Measurements from ENCODE around the gene TMEM247.
"Not testable (repeated sequence)": the region's sequence is repeated elsewhere in the genome, so short reads cannot be mapped to it uniquely, and the experiment has no call there.

The TMEM247 gene

DNA sequence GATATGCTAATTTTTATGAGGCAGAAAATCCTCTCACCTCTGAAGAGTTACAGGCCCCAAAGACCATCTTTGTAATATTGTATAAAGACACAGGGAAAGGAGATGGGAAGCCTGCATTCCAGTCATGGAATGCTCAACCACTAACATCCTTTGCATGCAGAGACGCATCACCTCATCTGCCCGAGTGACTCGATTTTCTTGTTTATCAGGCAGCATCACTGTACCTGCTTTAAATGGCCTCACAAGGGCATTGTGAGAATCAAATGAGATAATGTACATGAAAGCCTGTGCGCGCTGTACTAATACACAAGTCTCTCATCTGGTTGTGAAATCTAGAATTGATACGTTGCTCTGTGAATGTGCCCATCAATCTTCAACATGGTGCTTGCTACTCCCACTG lies 10.2 kb upstream of the TMEM247 start:
- Mint-ChIP-seq H3K27ac (peak overlapping the region; percentile 83), H3K4me3 (no peak overlapping the region), H3K9me3 (no peaks in the 10 kb centered on the region), H3K27me3 (no peaks in the 10 kb centered on the region), H3K36me3 (ENCODE audit: low read depth) (no peaks in the 10 kb centered on the region), H3K4me1 (ENCODE audit: low read depth) (peaks cover 48% of the 10 kb centered on the region)
- intact Hi-C loops (cut with micrococcal nuclease), result no loop called here

GRCh38 chr2:46469700-46470099 lies 9.7 kb upstream of the TMEM247 start:
- no peak overlapping the region for H3K4me3 Mint-ChIP-seq
- no peaks in the 10 kb centered on the region for H3K36me3 Mint-ChIP-seq (ENCODE audit: low read depth)
- no peaks in the 10 kb centered on the region for H3K9me3 Mint-ChIP-seq
- H3K27ac Mint-ChIP-seq, result peak overlapping the region; percentile 83
- peaks cover 42% of the 10 kb centered on the region for H3K4me1 Mint-ChIP-seq (ENCODE audit: low read depth)
- intact Hi-C loops (cut with micrococcal nuclease), result loop anchor here (1.0 to 2.0 kb wide), 2 partner anchors 52 to 77 kb away; no protein-coding TSS in a partner anchor
- no peaks in the 10 kb centered on the region for H3K27me3 Mint-ChIP-seq

GRCh38 chr2:46470114-46470628 lies 9.2 kb upstream of the TMEM247 start:
- peaks cover 37% of the 10 kb centered on the region for H3K4me1 Mint-ChIP-seq (ENCODE audit: low read depth)
- H3K36me3 Mint-ChIP-seq (ENCODE audit: low read depth), result no peaks in the 10 kb centered on the region
- intact Hi-C loops (cut with micrococcal nuclease), result loop anchor here (1.0 to 2.0 kb wide), 2 partner anchors 51 to 77 kb away; no protein-coding TSS in a partner anchor
- H3K27me3 Mint-ChIP-seq, result no peaks in the 10 kb centered on the region
- peak overlapping the region; percentile 83 for H3K27ac Mint-ChIP-seq
- H3K9me3 Mint-ChIP-seq, result no peaks in the 10 kb centered on the region
- H3K4me3 Mint-ChIP-seq, result no peak overlapping the region

GRCh38 chr2:46471019-46471583 lies 8.3 kb upstream of the TMEM247 start:
- H3K27ac Mint-ChIP-seq, result peak overlapping the region; percentile 83
- no peaks in the 10 kb centered on the region for H3K9me3 Mint-ChIP-seq
- intact Hi-C loops (cut with micrococcal nuclease), result loop anchor here (2.0 kb wide), 1 partner anchor 76 kb away; no protein-coding TSS in a partner anchor
- no peaks in the 10 kb centered on the region for H3K36me3 Mint-ChIP-seq (ENCODE audit: low read depth)
- H3K27me3 Mint-ChIP-seq, result no peaks in the 10 kb centered on the region
- H3K4me1 Mint-ChIP-seq (ENCODE audit: low read depth), result peaks cover 30% of the 10 kb centered on the region
- H3K4me3 Mint-ChIP-seq, result no peak overlapping the region

GRCh38 chr2:46471697-46472096 lies 7.7 kb upstream of the TMEM247 start:
- H3K9me3 Mint-ChIP-seq, result no peaks in the 10 kb centered on the region
- H3K36me3 Mint-ChIP-seq (ENCODE audit: low read depth), result no peaks in the 10 kb centered on the region
- intact Hi-C loops (cut with micrococcal nuclease), result loop anchor here (2.0 kb wide), 1 partner anchor 75 kb away; no protein-coding TSS in a partner anchor
- H3K27ac Mint-ChIP-seq, result no peak overlapping the region
- H3K27me3 Mint-ChIP-seq, result peaks cover 4% of the 10 kb centered on the region
- H3K4me1 Mint-ChIP-seq (ENCODE audit: low read depth), result peaks cover 26% of the 10 kb centered on the region
- no peak overlapping the region for H3K4me3 Mint-ChIP-seq

DNA sequence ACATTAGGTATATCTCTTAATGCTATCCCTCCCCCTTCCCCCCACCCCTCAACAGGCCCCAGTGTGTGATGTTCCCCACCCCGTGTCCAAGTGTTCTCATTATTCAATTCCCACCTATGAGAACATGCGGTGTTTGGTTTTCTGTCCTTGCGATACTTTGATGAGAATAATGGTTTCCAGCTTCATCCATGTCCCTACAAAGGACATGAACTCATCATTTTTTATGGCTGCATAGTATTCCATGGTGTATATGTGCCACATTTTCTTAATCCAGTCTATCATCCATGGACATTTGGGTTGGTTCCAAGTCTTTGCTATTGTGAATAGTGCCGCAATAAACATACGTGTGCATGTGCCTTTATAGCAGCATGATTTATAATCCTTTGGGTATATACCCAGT lies 7.2 kb upstream of the TMEM247 start:
- H3K36me3 Mint-ChIP-seq (ENCODE audit: low read depth); H3K4me3 Mint-ChIP-seq; intact Hi-C loops (cut with micrococcal nuclease); H3K27ac Mint-ChIP-seq; H3K27me3 Mint-ChIP-seq; H3K9me3 Mint-ChIP-seq: not testable (repeated sequence)
- H3K4me1 Mint-ChIP-seq (ENCODE audit: low read depth), result peaks cover 26% of the 10 kb centered on the region

DNA sequence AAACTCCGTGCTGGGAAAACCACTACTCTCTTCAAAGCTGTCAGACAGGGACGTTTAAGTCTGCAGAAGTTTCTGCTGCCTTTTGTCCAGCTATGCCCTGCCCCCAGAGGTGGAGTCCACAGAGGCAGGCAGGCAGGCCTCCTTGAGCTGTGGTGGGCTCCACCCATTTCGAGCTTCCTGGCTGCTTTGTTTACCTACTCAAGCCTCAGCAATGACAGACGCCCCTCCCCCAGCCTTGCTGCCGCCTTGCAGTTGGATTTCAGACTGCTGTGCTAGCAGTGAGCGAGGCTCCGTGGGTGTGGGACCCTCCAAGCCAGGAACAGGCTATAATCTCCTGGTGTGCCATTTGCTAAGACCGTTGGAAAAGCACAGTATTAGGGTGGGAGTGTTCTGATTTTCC lies 1.9 kb upstream of the TMEM247 start:
- H3K27ac Mint-ChIP-seq; H3K36me3 Mint-ChIP-seq (ENCODE audit: low read depth); H3K27me3 Mint-ChIP-seq; H3K9me3 Mint-ChIP-seq; H3K4me3 Mint-ChIP-seq; intact Hi-C loops (cut with micrococcal nuclease): not testable (repeated sequence)
- peaks cover 17% of the 10 kb centered on the region for H3K4me1 Mint-ChIP-seq (ENCODE audit: low read depth)

DNA sequence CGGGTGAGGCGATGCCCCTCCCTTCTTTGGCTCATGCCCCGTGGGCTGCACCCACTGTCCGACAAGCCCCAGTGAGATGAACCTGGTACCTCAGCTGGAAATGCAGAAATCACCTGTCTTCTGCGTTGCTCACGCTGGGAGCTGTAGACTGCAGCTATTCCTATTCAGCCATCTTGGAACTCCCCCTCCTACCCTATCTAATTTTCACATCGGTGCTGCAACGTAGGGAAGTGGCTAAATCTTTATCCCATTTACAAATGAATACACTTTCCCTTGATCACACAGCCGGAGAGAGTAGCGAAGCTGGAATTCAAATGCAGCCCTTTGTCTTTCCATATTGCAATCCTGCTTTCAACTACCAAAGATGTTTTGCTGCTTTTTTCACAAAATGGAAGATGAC lies 1.4 kb upstream of the TMEM247 start:
- Mint-ChIP-seq H3K27ac (no peak overlapping the region), H3K4me3 (no peak overlapping the region), H3K9me3 (no peaks in the 10 kb centered on the region), H3K4me1 (ENCODE audit: low read depth) (peaks cover 21% of the 10 kb centered on the region), H3K36me3 (ENCODE audit: low read depth) (no peaks in the 10 kb centered on the region), H3K27me3 (peaks cover 6% of the 10 kb centered on the region)
- intact Hi-C loops (cut with micrococcal nuclease), result no loop called here

GRCh38 chr2:46480562-46480961 lies 1.2 kb downstream of the TMEM247 start:
- Mint-ChIP-seq H3K36me3 (ENCODE audit: low read depth) (no peaks in the 10 kb centered on the region), H3K9me3 (no peaks in the 10 kb centered on the region), H3K27ac (peak overlapping the region; percentile 41), H3K4me1 (ENCODE audit: low read depth) (peaks cover 21% of the 10 kb centered on the region), H3K4me3 (no peak overlapping the region), H3K27me3 (peaks cover 6% of the 10 kb centered on the region)
- intact Hi-C loops (cut with micrococcal nuclease), result no loop called here

- H3K27ac Mint-ChIP-seq, result peak overlapping the region; percentile 67
Measured at GRCh38 chr2:46481198-46482193, 2.1 kb downstream of the TMEM247 start.

DNA sequence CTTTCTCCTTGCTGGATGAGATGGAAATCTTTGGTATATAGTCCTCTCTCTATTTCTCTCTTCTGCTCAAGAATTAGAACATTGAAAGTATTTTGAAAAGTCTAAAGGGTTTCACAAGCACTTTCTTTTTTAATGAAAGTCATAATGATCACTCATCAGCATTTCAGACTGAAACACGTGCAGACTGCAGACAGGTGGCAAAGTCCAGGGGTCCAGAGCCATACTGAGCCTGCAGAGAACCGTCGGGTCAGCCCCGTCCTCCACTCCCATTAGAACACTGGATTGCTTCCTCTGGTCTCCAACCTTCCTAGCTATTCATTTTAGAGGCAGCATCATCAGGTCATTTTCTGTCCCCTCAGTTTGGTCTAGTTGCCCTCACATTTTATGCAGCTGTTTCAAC lies 3.1 kb downstream of the TMEM247 start:
- H3K9me3 Mint-ChIP-seq, result no peaks in the 10 kb centered on the region
- H3K27me3 Mint-ChIP-seq, result peaks cover 3% of the 10 kb centered on the region
- H3K4me3 Mint-ChIP-seq, result no peak overlapping the region
- peaks cover 34% of the 10 kb centered on the region for H3K4me1 Mint-ChIP-seq (ENCODE audit: low read depth)
- no peaks in the 10 kb centered on the region for H3K36me3 Mint-ChIP-seq (ENCODE audit: low read depth)
- peak overlapping the region; percentile 67 for H3K27ac Mint-ChIP-seq
- intact Hi-C loops (cut with micrococcal nuclease), result no loop called here

More at GRCh38 chr2:46481198-46482193, 2.1 kb downstream of the TMEM247 start:
- H3K4me3 Mint-ChIP-seq, result no peak overlapping the region
- H3K27me3 Mint-ChIP-seq, result peaks cover 4% of the 10 kb centered on the region
- H3K36me3 Mint-ChIP-seq (ENCODE audit: low read depth), result no peaks in the 10 kb centered on the region
- H3K9me3 Mint-ChIP-seq, result no peaks in the 10 kb centered on the region
- H3K4me1 Mint-ChIP-seq (ENCODE audit: low read depth), result peaks cover 28% of the 10 kb centered on the region
- intact Hi-C loops (cut with micrococcal nuclease), result no loop called here

DNA sequence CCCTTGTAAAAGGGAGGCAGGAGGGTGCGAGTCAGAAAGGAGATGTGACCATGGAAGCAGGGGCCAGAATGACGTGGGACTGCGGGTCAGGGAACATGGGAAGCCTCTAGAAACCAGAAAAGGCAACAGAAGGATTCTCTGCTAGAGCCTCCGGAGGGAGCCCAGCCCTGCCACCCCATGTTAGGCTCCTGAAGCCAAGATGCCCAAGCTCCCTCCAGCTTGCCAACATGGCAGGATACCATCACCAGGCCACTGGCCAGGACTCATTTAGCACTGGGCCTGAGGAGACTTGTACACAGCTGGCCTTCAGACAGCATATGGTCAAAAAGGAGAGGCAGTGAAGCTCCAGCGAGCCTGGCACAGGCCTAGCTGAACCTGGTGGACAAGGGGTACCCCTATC lies 5.6 kb downstream of the TMEM247 start:
- H3K36me3 Mint-ChIP-seq (ENCODE audit: low read depth), result no peaks in the 10 kb centered on the region
- no peak overlapping the region for H3K4me3 Mint-ChIP-seq
- peaks cover 53% of the 10 kb centered on the region for H3K4me1 Mint-ChIP-seq (ENCODE audit: low read depth)
- intact Hi-C loops (cut with micrococcal nuclease), result no loop called here
- no peaks in the 10 kb centered on the region for H3K9me3 Mint-ChIP-seq
- H3K27ac Mint-ChIP-seq, result no peak overlapping the region
- H3K27me3 Mint-ChIP-seq, result peaks cover 3% of the 10 kb centered on the region

DNA sequence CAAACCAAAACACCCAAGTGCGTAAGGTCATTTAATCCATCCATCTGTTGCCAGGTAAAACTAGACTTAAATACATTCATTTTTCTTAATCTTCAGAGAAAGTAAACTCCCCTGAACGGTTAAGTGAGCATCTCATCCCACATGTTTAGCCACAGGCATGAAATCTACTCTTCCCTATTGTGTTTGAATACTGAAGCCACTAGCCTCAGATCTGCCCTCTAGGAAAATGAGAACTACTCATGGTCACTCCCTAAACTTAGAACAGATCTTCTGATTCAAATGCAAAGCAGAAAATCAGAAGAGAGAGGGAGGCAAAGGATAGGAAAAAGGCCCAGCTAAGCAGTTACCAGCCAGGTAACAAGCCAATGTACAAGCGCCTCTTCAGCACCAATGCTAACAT lies 7.1 kb downstream of the TMEM247 start:
- H3K36me3 Mint-ChIP-seq (ENCODE audit: low read depth), result no peaks in the 10 kb centered on the region
- H3K9me3 Mint-ChIP-seq, result no peaks in the 10 kb centered on the region
- no peak overlapping the region for H3K4me3 Mint-ChIP-seq
- intact Hi-C loops (cut with micrococcal nuclease), result no loop called here
- H3K27me3 Mint-ChIP-seq, result no peaks in the 10 kb centered on the region
- H3K27ac Mint-ChIP-seq, result no peak overlapping the region
- peaks cover 60% of the 10 kb centered on the region for H3K4me1 Mint-ChIP-seq (ENCODE audit: low read depth)

- no peak overlapping the region for H3K4me3 Mint-ChIP-seq
- no peak overlapping the region for H3K27ac Mint-ChIP-seq
- no peaks in the 10 kb centered on the region for H3K9me3 Mint-ChIP-seq
- no peaks in the 10 kb centered on the region for H3K36me3 Mint-ChIP-seq (ENCODE audit: low read depth)
- peaks cover 1% of the 10 kb centered on the region for H3K27me3 Mint-ChIP-seq
- intact Hi-C loops (cut with micrococcal nuclease), result no loop called here
- peaks cover 56% of the 10 kb centered on the region for H3K4me1 Mint-ChIP-seq (ENCODE audit: low read depth)
Measured at GRCh38 chr2:46487667-46488335, 8.4 kb downstream of the TMEM247 start.

Measured in dendritic cell treated with granulocyte-macrophage colony-stimulating factor and Interleukin-4, amounts not matched to agents 40 ng/mL and 50 ng/mL, for 4 days (primary cell).